Peyer's patch (tissue), 4 donors: ENCODE results near the gene PLXDC1. TPM values are rescaled to one million over a fixed set of nuclear protein-coding genes. Genes with fewer than 3 reads are reported as not detected.

Experiments used
- DNase-seq, 3 donors: peaks; one replicate each; pipeline ENCODE4 v3.0.0-alpha.2; 2017 to 2019
- H3K27ac ChIP-seq, 4 donors: fragments of 200-600 bp; sonication (generic); one replicate each; pipeline ENCODE4 v1.5.1; 2016 to 2019
- H3K27me3 ChIP-seq, 2 donors: fragments of 200-600 bp; sonication (generic); one replicate each; pipeline ENCODE4 v1.5.1; 2019
- H3K36me3 ChIP-seq, 3 donors: fragments of 200-600 bp; sonication (generic); one replicate each; pipeline ENCODE4 v1.5.1; 2016 to 2019
- H3K4me1 ChIP-seq, 4 donors: fragments of 200-600 bp; sonication (generic); one replicate each; pipeline ENCODE4 v1.5.1; 2016 to 2019
- H3K4me3 ChIP-seq, 4 donors: fragments of 200-600 bp; sonication (generic); 1 replicate in 3 of 4; 2 replicates in 1 of 4; pipeline ENCODE4 v1.5.1; 2016 to 2019; ENCODE audit warnings: mild to moderate bottlenecking in 1 of 4
- H3K9me3 ChIP-seq, 4 donors: fragments of 200-600 bp; sonication (generic); one replicate each; pipeline ENCODE4 v1.5.1; 2016 to 2019; ENCODE audit warnings: mild to moderate bottlenecking in 1 of 4
- CTCF ChIP-seq, 6 experiments: fragments of 450-650 bp in 4 of 6; fragments of 200-600 bp in 2 of 6; sonication (generic) in 1 of 6; IDR thresholded peaks; one replicate each; pipeline ENCODE4 v1.5.1; 2017 to 2019; ENCODE audit warnings: antibody characterized with exemption in 6 of 6, mild to moderate bottlenecking in 3 of 6, moderate library complexity in 1 of 6
- POLR2A ChIP-seq, 2 donors: fragments of 450-650 bp; IDR thresholded peaks; one replicate each; pipeline ENCODE4 v1.5.1; 2017; ENCODE audit warnings: antibody characterized with exemption in 2 of 2, mild to moderate bottlenecking in 2 of 2, moderate library complexity in 2 of 2
- total RNA-seq, 4 donors: library from RNA; depleted of rRNA; stranded (reverse); fragments of >200 nt; gene quantifications; one replicate each; pipeline ENCODE4 v1.1.0, GENCODE V29; 2016

PLXDC1 gene
- total RNA-seq, 4 donors from 2014 or later: 14.5 to 34.7 (median 18.2) TPM

GRCh38 chr17:39081851-39082250, 69.6 kb downstream of the PLXDC1 start:
- no peak for DNase-seq
- Histone ChIP-seq H3K27ac (peak overlapping the region in 2 of 4 donors; percentile 36 to 54), H3K4me1 (peaks cover 0 to 5% (median 0%) of the 10 kb centered on the region in 4 donors), H3K9me3 (no peaks in the 10 kb centered on the region), H3K4me3 (no peak overlapping the region), H3K27me3 (no peaks in the 10 kb centered on the region), H3K36me3 (no peaks in the 10 kb centered on the region)
- no peak for TF ChIP-seq POLR2A (IDR thresholded peaks at IDR 0.05)
- no peak for TF ChIP-seq CTCF (IDR thresholded peaks at IDR 0.05)

- DNase-seq: no peak
- Histone ChIP-seq H3K27me3 (no peaks in the 10 kb centered on the region), H3K4me3 (no peak overlapping the region), H3K36me3 (no peaks in the 10 kb centered on the region), H3K27ac (peak overlapping the region in 1 of 4 donors; percentile 23), H3K4me1 (peaks cover 0 to 5% (median 0%) of the 10 kb centered on the region in 4 donors), H3K9me3 (no peaks in the 10 kb centered on the region)
- TF ChIP-seq CTCF (IDR thresholded peaks at IDR 0.05) (no peak), POLR2A (IDR thresholded peaks at IDR 0.05) (no peak)
These were observed 70.9 kb downstream of the PLXDC1 start for GRCh38 chr17:39080421-39081078.

GRCh38 chr17:39079836-39080235, 71.6 kb downstream of the PLXDC1 start:
- no peak overlapping the region for H3K4me3 ChIP-seq
- no peaks in the 10 kb centered on the region for H3K36me3 ChIP-seq
- H3K27me3 ChIP-seq: no peaks in the 10 kb centered on the region
- TF ChIP-seq POLR2A (IDR thresholded peaks at IDR 0.05): no peak
- TF ChIP-seq CTCF (IDR thresholded peaks at IDR 0.05): no peak
- H3K27ac ChIP-seq: peak overlapping the region in 1 of 4 donors; percentile 23
- H3K9me3 ChIP-seq: no peaks in the 10 kb centered on the region
- H3K4me1 ChIP-seq: peaks cover 0 to 5% (median 0%) of the 10 kb centered on the region in 4 donors
- DNase-seq: no peak

GRCh38 chr17:39077866-39078265, 73.6 kb downstream of the PLXDC1 start:
- H3K36me3 ChIP-seq: no peaks in the 10 kb centered on the region
- no peaks in the 10 kb centered on the region for H3K9me3 ChIP-seq
- H3K27ac ChIP-seq: no peak overlapping the region
- no peak overlapping the region for H3K4me3 ChIP-seq
- TF ChIP-seq POLR2A (IDR thresholded peaks at IDR 0.05) (no peak), CTCF (IDR thresholded peaks at IDR 0.05) (no peak)
- no peak for DNase-seq
- H3K4me1 ChIP-seq: peaks cover 0 to 5% (median 0%) of the 10 kb centered on the region in 4 donors
- no peaks in the 10 kb centered on the region for H3K27me3 ChIP-seq

- no peaks in the 10 kb centered on the region for H3K36me3 ChIP-seq
- no peaks in the 10 kb centered on the region for H3K9me3 ChIP-seq
- H3K27me3 ChIP-seq: no peaks in the 10 kb centered on the region
- H3K4me1 ChIP-seq: peaks cover 0 to 5% (median 0%) of the 10 kb centered on the region in 4 donors
- no peak overlapping the region for H3K4me3 ChIP-seq
- H3K27ac ChIP-seq: no peak overlapping the region
- TF ChIP-seq POLR2A (IDR thresholded peaks at IDR 0.05) (no peak), CTCF (IDR thresholded peaks at IDR 0.05) (no peak)
- no peak for DNase-seq
These were observed 74.2 kb downstream of the PLXDC1 start for GRCh38 chr17:39077252-39077651.
